ENCODE measurements around the gene C2orf78. TPM values are rescaled to one million over a fixed set of nuclear protein-coding genes. Genes with fewer than 3 reads are reported as not detected.

Gene C2orf78
- total RNA-seq, 1 experiment from 2014 or later, result not detected

- no peak overlapping the region for H3K27ac ChIP-seq (ENCODE audit: low read length)
- in situ Hi-C loops (cut with HindIII; ENCODE audit: low pct_unique_long_range_greater_than_20kb, low sequenced_read_pairs) (no loop called here), intact Hi-C loops (cut with micrococcal nuclease; ENCODE audit: unreplicated experiment) (no loop called here)
- POLR2A ChIA-PET, result interaction anchor here (0.7 kb wide), 1 partner anchor 119 kb away, joined by 3 read pairs; no protein-coding TSS in a partner anchor
- H3K9me3 ChIP-seq (ENCODE audit: control insufficient read depth, insufficient read depth, low read depth, low read length), result no peaks in the 10 kb centered on the region
- TF ChIP-seq SIN3A (IDR thresholded peaks at IDR 0.05; ENCODE audit: borderline replicate concordance, insufficient read depth, low read depth, low read length) (no peak), TCF7L2 (IDR thresholded peaks at IDR 0.05; ENCODE audit: low read depth, low read length) (no peak), POLR2AphosphoS5 (IDR thresholded peaks at IDR 0.05; ENCODE audit: low read depth, low read length) (no peak)
- TF ChIP-seq, protein P1, sequence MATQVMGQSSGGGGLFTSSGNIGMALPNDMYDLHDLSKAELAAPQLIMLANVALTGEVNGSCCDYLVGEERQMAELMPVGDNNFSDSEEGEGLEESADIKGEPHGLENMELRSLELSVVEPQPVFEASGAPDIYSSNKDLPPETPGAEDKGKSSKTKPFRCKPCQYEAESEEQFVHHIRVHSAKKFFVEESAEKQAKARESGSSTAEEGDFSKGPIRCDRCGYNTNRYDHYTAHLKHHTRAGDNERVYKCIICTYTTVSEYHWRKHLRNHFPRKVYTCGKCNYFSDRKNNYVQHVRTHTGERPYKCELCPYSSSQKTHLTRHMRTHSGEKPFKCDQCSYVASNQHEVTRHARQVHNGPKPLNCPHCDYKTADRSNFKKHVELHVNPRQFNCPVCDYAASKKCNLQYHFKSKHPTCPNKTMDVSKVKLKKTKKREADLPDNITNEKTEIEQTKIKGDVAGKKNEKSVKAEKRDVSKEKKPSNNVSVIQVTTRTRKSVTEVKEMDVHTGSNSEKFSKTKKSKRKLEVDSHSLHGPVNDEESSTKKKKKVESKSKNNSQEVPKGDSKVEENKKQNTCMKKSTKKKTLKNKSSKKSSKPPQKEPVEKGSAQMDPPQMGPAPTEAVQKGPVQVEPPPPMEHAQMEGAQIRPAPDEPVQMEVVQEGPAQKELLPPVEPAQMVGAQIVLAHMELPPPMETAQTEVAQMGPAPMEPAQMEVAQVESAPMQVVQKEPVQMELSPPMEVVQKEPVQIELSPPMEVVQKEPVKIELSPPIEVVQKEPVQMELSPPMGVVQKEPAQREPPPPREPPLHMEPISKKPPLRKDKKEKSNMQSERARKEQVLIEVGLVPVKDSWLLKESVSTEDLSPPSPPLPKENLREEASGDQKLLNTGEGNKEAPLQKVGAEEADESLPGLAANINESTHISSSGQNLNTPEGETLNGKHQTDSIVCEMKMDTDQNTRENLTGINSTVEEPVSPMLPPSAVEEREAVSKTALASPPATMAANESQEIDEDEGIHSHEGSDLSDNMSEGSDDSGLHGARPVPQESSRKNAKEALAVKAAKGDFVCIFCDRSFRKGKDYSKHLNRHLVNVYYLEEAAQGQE (IDR thresholded peaks at IDR 0.05; ENCODE audit: insufficient read depth in 1 of 2, low read depth in 2 of 2, low read length in 1 of 2), result no peak
- TF ChIP-seq, protein P2, sequence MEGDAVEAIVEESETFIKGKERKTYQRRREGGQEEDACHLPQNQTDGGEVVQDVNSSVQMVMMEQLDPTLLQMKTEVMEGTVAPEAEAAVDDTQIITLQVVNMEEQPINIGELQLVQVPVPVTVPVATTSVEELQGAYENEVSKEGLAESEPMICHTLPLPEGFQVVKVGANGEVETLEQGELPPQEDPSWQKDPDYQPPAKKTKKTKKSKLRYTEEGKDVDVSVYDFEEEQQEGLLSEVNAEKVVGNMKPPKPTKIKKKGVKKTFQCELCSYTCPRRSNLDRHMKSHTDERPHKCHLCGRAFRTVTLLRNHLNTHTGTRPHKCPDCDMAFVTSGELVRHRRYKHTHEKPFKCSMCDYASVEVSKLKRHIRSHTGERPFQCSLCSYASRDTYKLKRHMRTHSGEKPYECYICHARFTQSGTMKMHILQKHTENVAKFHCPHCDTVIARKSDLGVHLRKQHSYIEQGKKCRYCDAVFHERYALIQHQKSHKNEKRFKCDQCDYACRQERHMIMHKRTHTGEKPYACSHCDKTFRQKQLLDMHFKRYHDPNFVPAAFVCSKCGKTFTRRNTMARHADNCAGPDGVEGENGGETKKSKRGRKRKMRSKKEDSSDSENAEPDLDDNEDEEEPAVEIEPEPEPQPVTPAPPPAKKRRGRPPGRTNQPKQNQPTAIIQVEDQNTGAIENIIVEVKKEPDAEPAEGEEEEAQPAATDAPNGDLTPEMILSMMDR (IDR thresholded peaks at IDR 0.05), result peak; percentile 52; the same call in 1 of the 2 replicates
- no peak for DNase-seq (ENCODE audit: low read depth, low spot score)
- no peak for ATAC-seq
- no peak overlapping the region for H3K4me3 ChIP-seq (ENCODE audit: low read depth in 2 of 2, low read length in 2 of 2)
- no TSS peak for BruUV-seq (replicated peaks)
- CTCF ChIA-PET, result interaction anchor here (0.5 to 2.6 kb wide), 7 partner anchors 11 to 352 kb away, joined by 3 to 13 read pairs (median 5); partner anchors contain the start of gene MOB1A
- no peaks in the 10 kb centered on the region for H3K27me3 ChIP-seq (ENCODE audit: control insufficient read depth, insufficient read depth, low read length)
- H3K36me3 ChIP-seq (ENCODE audit: control insufficient read depth, insufficient read depth, low read length), result peaks cover 7% of the 10 kb centered on the region; the same call in 1 of the 2 replicates
- H3K4me1 ChIP-seq (ENCODE audit: control insufficient read depth, insufficient read depth, low read length), result peaks cover 14% of the 10 kb centered on the region
These were observed 43.0 kb downstream of the C2orf78 start for GRCh38 chr2:73827018-73827417.

DNA sequence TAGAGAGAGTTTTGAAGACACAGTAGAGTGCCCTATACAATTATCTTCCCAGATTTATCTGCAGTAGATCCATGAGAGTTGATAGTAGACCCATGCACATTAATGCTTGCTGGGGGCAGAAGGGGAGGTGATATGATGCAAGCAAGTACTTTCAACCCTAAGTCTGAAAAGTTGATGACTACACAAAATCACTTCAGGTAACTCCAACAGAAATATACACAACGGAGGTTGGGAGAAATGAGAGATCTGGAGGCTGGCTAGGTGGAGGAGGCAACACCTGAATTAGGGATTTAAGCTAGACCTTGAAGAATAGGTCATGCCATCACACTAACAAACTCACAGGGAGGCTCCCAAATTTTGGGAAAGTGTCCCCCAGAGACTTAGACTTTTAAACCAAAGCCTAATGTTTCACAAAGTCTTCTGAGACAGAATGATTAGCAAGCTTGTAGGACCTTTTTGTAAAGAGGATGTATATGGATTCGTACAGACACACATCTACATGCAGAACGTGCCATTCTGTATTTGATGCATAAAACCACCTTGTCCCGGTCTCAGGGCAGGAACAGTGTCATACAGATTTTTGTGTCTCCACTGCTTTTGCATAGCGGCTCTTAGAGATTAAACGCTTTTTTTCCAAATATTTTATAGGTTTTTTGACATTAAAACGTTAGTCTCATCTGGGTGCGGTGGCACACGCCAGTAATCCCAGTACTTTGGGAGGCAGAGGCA, 43.8 kb downstream of the C2orf78 start:
- Histone ChIP-seq H3K4me3 (ENCODE audit: low read depth in 2 of 2, low read length in 2 of 2) (peak overlapping the region; percentile 72 to 85), H3K4me1 (ENCODE audit: control insufficient read depth, insufficient read depth, low read length) (peaks cover 14% of the 10 kb centered on the region), H3K27me3 (ENCODE audit: control insufficient read depth, insufficient read depth, low read length) (no peaks in the 10 kb centered on the region), H3K9me3 (ENCODE audit: control insufficient read depth, insufficient read depth, low read depth, low read length) (no peaks in the 10 kb centered on the region), H3K27ac (ENCODE audit: low read length) (peak overlapping the region; percentile 90), H3K36me3 (ENCODE audit: control insufficient read depth, insufficient read depth, low read length) (peaks cover 7% of the 10 kb centered on the region; the same call in 1 of the 2 replicates)
- CTCF ChIA-PET, result interaction anchor here (0.6 to 2.6 kb wide), 5 partner anchors 159 to 352 kb away, joined by 3 to 14 read pairs (median 8); partner anchors contain the start of gene MOB1A
- no peak for ATAC-seq
- POLR2A ChIA-PET, result interaction anchor here (0.5 to 0.6 kb wide), 2 partner anchors 255 to 659 kb away, joined by 3 read pairs; no protein-coding TSS in a partner anchor
- BruUV-seq (replicated peaks), result no TSS peak
- in situ Hi-C loops (cut with HindIII; ENCODE audit: low pct_unique_long_range_greater_than_20kb, low sequenced_read_pairs), result no loop called here
- no peak for DNase-seq (ENCODE audit: low read depth, low spot score)
- intact Hi-C loops (cut with micrococcal nuclease; ENCODE audit: unreplicated experiment), result no loop called here
- no peak for TF ChIP-seq POLR2AphosphoS5 (IDR thresholded peaks at IDR 0.05; ENCODE audit: low read depth, low read length)
- TF ChIP-seq, protein P1 (IDR thresholded peaks at IDR 0.05; ENCODE audit: insufficient read depth in 1 of 2, low read depth in 2 of 2, low read length in 1 of 2), result no peak
